AG08396 (cell line): ENCODE measurements around the gene PITRM1.
"Not testable (repeated sequence)": the region's sequence is repeated elsewhere in the genome, so short reads cannot be mapped to it uniquely, and the experiment has no call there.

Experiments
- DNase-seq: peaks from one replicate; pipeline ENCODE4 v3.0.0; 2012; ENCODE audit warnings: low spot score, mixed read lengths

PITRM1 gene, protein sequence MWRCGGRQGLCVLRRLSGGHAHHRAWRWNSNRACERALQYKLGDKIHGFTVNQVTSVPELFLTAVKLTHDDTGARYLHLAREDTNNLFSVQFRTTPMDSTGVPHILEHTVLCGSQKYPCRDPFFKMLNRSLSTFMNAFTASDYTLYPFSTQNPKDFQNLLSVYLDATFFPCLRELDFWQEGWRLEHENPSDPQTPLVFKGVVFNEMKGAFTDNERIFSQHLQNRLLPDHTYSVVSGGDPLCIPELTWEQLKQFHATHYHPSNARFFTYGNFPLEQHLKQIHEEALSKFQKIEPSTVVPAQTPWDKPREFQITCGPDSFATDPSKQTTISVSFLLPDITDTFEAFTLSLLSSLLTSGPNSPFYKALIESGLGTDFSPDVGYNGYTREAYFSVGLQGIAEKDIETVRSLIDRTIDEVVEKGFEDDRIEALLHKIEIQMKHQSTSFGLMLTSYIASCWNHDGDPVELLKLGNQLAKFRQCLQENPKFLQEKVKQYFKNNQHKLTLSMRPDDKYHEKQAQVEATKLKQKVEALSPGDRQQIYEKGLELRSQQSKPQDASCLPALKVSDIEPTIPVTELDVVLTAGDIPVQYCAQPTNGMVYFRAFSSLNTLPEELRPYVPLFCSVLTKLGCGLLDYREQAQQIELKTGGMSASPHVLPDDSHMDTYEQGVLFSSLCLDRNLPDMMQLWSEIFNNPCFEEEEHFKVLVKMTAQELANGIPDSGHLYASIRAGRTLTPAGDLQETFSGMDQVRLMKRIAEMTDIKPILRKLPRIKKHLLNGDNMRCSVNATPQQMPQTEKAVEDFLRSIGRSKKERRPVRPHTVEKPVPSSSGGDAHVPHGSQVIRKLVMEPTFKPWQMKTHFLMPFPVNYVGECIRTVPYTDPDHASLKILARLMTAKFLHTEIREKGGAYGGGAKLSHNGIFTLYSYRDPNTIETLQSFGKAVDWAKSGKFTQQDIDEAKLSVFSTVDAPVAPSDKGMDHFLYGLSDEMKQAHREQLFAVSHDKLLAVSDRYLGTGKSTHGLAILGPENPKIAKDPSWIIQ

GRCh38 chr10:3172446-3173170, at the start of gene PITRM1:
Gene PITRM1 (minus strand): TSS chr10:3172782. CDS start chr10:3172772, 10 bp downstream.
- peak; percentile 99 for DNase-seq

DNA sequence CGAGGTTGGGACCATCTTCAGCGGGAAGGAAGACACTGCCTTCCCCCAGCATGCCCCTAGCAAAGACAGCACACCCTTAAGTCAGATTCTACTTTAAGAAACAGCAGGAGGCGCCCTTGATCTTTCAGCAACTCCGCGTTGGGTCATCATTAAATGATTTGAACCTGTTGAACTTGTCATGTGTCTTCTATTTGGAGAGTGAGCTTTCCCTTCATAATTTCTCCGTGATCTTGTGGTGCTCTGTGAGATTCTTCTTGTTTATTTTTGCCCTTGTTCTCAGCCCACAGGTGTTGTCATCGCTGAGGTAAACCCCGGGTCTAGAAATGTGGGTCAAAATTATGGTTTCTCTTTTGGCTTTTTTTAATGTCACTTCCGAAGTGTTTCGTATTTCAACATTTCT, 49.5 kb upstream of the PITRM1 start:
- no peak for DNase-seq

DNA sequence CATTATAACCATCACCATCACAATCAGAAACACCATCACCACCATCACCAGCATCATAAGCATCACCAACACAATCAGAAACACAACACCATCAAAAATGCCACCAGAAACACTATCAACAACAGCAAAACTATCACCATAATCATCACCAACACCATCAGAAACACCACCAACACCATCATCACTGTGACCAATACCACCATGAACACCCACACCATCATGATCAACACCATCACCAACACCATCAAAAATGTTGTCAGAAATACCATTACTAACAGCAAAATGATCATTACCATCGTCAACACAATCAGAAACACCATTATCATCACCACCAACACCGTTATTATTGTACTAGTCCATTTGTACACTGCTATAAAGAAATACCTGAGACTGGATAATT, 49.0 kb upstream of the PITRM1 start:
- DNase-seq, result not testable (repeated sequence)

GRCh38 chr10:3220853-3221252, 48.3 kb upstream of the PITRM1 start:
- DNase-seq, result peak; percentile 50

GRCh38 chr10:3219021-3219628, 46.5 kb upstream of the PITRM1 start:
- not testable (repeated sequence) for DNase-seq

DNA sequence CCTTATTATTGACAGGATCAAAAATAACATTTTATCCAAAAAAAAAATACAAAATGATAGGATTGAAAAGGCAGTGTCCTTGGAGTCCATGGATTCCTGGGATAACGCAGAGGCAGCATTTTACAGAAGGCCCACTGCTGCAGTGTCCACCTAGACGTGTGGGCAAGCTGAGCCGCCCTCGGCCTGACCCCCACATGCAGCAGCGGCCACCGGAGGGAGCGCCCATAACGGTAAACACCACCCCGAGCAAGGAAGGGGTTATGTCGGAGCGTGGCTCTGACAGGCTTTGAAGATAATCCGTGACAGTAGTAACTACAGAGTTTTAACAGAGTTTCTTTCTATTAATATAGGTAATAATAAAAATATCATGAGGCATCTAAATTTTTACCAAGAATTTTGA, 45.3 kb upstream of the PITRM1 start:
- DNase-seq, result no peak

GRCh38 chr10:3217301-3217700, 44.7 kb upstream of the PITRM1 start:
- peak; percentile 59 for DNase-seq

GRCh38 chr10:3215153-3215775, 42.7 kb upstream of the PITRM1 start:
- no peak for DNase-seq

DNA sequence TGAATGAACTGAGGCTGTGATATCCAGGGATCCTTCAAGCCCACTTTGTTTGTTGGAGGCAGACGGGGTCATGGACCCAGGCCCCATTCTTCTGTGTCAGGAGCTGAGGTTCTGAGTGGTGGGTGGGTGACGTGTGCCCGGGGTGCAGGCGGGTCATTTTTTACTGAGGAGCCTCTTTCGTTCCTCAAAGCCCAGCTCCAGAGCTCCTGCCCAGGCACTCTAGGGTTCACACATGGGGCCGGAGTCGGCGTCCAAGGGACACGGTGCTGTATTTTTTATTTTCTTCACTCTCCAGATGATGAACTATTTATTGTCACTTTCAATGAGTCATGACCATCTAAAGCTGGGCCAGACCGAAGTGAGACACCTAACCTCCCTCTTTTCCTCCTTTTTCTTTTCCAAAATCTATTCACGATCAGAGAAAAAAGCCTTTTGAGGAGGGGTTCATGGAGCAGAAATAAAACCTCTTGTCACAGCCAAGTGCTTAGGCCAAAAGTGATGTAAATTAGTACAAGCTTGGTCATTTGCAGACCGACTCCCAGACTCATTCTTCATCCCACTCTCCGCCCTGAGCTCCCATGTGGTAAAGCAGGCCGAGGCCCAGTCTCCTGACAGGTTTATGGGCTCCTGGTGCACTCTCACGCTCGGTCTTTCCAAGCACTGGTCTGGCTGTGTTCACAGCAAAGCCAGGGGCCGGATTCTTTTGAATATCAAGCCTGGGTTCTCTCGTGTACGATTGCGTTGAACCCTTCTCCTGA, 41.4 kb upstream of the PITRM1 start:
- DNase-seq, result no peak

GRCh38 chr10:3213208-3213607, 40.6 kb upstream of the PITRM1 start:
- no peak for DNase-seq

- no peak for DNase-seq
Observed at GRCh38 chr10:3210251-3210877, 37.8 kb upstream of the PITRM1 start.

DNA sequence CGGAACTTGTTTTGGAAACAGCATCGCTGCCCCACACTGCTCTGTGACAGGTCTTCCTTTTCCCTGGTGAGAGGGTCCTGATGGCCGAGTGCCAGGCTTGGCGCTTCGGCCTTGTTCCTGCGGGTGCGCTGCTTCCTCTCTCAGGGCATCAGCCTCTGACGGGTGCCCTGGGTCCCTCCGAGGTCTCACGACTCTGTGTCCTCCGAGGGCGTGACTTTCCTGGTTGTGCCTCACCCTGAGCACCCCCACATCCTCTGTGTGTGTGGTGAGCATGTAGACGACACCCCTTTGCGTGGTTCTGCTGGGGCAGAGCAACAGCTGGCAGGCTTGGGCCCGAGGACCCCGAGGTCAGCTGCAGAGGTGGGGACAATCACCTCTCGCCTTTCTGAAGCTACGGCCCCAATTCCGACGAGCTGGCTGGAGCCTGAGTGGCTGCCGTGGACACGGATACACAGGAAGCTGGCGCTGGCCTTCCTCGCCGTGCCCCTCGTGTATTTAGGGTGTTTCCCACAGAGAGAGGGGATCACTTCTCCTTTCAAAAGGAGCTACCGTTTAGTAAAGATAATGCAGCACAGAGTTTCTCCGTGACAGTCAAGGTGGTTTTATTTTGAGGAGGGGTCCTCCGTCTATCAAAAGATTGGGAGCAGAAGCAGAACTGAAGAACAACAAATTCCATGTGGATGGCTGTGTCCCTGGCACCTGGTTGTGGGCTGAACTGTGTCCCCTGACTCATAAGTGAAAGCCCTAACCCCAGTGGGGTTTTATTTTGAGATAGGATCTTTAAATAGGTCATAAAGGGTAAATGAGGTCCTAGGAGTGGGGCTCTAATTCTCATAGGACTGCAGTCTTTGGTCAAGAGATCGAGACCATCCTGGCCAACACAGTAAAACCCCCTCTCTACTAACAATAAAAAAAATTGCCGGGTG, 36.2 kb upstream of the PITRM1 start:
- no peak for DNase-seq

GRCh38 chr10:3207351-3207750, 34.8 kb upstream of the PITRM1 start:
- no peak for DNase-seq

DNA sequence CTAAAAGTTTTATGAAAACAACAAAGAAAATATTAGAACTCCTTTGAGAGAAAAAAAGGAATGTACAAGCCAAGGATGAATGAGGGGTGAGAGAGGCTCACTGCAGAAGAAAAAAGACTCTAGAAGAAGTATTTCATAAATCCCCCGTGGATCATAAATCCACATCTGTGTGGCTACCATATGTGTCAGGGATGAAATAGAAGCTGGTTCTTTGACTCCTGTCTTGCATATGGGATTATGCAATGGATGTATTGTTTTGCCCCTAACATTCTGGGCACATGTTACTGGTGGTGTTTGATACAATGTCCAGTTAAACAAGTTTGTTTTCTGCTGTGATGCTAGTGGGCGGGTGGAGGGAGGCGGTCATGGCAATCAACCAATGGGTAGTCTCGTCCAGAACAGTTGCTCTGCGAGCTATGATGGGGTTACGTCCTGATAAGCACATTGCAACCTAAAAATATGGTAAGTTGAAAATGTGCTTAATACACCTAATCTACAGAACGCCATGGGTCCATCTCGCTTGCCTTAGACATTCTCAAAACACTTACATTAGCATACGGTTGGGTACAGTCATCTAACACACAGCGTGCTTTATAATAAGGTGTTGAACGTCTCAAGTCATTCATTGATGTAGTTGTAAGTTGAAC, 34.1 kb upstream of the PITRM1 start:
- no peak for DNase-seq

DNA sequence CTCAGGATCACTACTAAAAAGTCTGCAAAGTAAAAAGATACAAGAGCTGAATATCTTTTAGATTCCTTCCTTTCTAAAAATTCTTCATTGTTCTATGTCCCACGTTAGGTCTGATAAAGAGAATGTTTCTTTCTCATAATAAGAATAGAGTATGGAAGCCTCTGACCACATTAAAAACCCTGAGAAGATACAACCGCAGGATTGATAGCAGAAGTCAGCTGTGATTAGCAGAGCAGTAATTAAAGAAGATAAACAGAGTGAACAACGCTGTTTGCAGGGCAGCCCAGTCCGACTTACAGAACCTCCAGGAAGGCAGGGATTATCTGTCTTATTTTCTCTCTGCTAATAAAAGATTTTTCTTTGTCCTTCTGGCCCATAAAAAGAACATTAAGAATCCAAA, 31.4 kb upstream of the PITRM1 start:
- no peak for DNase-seq

DNA sequence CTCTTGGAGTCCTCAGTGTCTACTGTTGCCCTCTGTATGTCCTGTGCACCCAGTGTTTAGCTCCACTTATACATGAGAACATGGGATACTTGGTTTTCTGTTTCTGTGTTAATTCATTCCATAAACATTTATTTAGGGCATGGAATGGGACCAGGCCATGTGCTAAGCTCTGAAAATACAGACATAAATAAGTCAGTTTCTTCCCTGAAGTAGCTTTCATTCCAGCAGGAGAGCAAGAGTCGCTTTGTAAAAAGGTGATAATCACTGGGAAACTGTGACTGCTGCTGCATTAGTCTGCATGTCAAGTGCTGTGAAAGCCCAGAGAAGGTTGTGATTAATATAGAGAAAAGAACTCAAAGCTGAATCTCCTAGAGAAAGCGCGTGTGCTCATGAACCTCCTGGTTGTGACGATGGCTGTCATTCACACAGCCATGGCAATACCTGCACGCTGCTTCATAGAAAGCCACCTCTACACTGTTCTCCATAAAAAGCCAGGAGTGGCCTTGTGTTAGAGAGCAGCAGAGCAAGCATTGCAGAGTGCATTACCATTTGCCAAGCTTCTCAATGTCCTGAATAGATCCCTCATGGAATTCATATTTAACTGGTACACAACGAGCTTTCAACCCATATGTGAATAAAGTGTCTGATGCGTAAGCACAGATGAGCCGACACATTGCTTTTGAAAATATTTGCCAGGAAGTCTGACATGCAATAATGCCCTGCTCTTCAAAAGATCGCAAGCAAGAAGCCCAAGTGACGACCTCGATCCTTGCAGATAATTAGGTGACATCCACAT, 30.6 kb upstream of the PITRM1 start:
- no peak for DNase-seq

DNA sequence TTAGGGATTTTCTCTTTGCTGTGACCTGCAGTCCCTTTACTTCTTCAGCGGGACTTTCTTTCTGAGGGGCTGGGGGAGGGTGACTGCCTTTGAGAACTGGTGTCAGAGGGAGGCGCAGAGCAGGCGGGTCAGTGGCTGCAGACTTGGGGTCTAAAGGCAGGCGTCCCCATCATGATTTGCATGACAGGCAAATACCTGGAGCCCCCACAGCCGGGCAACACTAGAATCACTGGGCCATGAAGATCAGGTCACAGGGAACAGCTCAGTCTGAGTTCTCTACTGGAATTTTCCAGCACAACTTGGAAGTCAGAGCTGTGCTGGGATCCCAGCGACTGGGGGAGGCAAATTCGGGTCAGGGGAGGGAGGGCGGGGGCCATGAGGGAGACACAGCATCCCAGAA, 29.2 kb upstream of the PITRM1 start:
- DNase-seq, result no peak

GRCh38 chr10:3199488-3199887, 26.9 kb upstream of the PITRM1 start:
- no peak for DNase-seq
